HepG2 (cell line): ENCODE results near the gene AUTS2.

ENCODE experiments used
- EHMT2 ChIP-seq: fragments of 200-600 bp; sonication (generic); IDR thresholded peaks from 2 replicates; pipeline ENCODE4 v1.7.0; 2017; ENCODE audit warnings: antibody characterized with exemption, low read depth, low read length, borderline replicate concordance
- FOXM1 ChIP-seq: sonication (generic); formaldehyde crosslinking; IDR thresholded peaks from 2 replicates; pipeline ENCODE4 v1.5.0; 2020; ENCODE audit warnings: missing genetic modification reagents
- TP53 ChIP-seq: sonication (generic); formaldehyde crosslinking; conservative IDR thresholded peaks from 2 replicates; pipeline ENCODE4 v1.4.0; 2020; ENCODE audit warnings: missing genetic modification reagents
- U2AF2 ChIP-seq: fragments of 200-400 bp; formaldehyde crosslinking; IDR thresholded peaks from 2 replicates; pipeline ENCODE4 v1.6.1; 2017; ENCODE audit warnings: low read depth, mild to moderate bottlenecking, low read length
- ZBTB33 ChIP-seq: sonication (generic); formaldehyde crosslinking; IDR thresholded peaks from 2 replicates; pipeline ENCODE4 v1.4.0; 2020; ENCODE audit warnings: missing genetic modification reagents
- ZNF121 ChIP-seq: sonication (generic); formaldehyde crosslinking; IDR thresholded peaks from 2 replicates; pipeline ENCODE4 v1.5.0; 2020; ENCODE audit warnings: mild to moderate bottlenecking, missing genetic modification reagents
- ZNF253 ChIP-seq: sonication (generic); formaldehyde crosslinking; IDR thresholded peaks from 2 replicates; pipeline ENCODE4 v1.8.0; 2022; ENCODE audit warnings: mild to moderate bottlenecking, missing genetic modification reagents, borderline replicate concordance
- TF ChIP-seq, protein P1 (sequence below): sonication (generic); formaldehyde crosslinking; IDR thresholded peaks from 2 replicates; pipeline ENCODE4 v1.4.0; 2020; ENCODE audit warnings: missing genetic modification reagents, borderline replicate concordance
- TF ChIP-seq, protein P2 (sequence below): sonication (generic); formaldehyde crosslinking; IDR thresholded peaks from 2 replicates; pipeline ENCODE4 v1.5.1; 2020; ENCODE audit warnings: missing genetic modification reagents, mild to moderate bottlenecking, borderline replicate concordance

GRCh38 chr7:70714506-70715038 lies 1116.3 kb downstream of the AUTS2 start:
- TF ChIP-seq FOXM1 (CRISPR knock-in tag) = no peak
- no peak for TF ChIP-seq ZNF121 (CRISPR knock-in tag)
- no peak for TF ChIP-seq U2AF2
- TF ChIP-seq, protein P1, sequence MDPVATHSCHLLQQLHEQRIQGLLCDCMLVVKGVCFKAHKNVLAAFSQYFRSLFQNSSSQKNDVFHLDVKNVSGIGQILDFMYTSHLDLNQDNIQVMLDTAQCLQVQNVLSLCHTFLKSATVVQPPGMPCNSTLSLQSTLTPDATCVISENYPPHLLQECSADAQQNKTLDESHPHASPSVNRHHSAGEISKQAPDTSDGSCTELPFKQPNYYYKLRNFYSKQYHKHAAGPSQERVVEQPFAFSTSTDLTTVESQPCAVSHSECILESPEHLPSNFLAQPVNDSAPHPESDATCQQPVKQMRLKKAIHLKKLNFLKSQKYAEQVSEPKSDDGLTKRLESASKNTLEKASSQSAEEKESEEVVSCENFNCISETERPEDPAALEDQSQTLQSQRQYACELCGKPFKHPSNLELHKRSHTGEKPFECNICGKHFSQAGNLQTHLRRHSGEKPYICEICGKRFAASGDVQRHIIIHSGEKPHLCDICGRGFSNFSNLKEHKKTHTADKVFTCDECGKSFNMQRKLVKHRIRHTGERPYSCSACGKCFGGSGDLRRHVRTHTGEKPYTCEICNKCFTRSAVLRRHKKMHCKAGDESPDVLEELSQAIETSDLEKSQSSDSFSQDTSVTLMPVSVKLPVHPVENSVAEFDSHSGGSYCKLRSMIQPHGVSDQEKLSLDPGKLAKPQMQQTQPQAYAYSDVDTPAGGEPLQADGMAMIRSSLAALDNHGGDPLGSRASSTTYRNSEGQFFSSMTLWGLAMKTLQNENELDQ (CRISPR knock-in tag) = no peak
- TF ChIP-seq ZBTB33 (CRISPR knock-in tag) = no peak
- no peak for TF ChIP-seq ZNF253 (CRISPR knock-in tag)
- no peak for TF ChIP-seq EHMT2
- TF ChIP-seq, protein P2, sequence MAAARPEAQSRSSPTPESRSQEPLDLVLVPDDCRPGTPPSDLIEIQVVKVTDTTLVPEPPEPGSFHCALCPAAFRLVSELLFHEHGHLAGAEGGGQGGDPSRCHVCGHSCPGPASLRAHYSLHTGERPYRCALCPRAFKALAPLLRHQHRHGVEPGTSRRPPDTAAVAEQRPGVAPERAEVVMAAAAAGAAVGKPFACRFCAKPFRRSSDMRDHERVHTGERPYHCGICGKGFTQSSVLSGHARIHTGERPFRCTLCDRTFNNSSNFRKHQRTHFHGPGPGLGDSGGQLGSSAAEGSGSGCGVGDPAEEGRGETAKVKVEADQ (CRISPR knock-in tag) = no peak
- TF ChIP-seq TP53 (CRISPR knock-in tag) = no peak
